Activated T-cell treated with anti-CD3 and anti-CD28 coated beads, Interleukin-2, amount 50 U/mL, for 24 hours (primary cell): ENCODE measurements around the gene VNN1.

Experiments
- DNase-seq: peaks from one replicate; pipeline ENCODE4 v3.0.0-alpha.2; 2020
- H3K27ac Mint-ChIP-seq: 2 replicates; pipeline ENCODE4 v1.8.0; 2020; ENCODE audit warnings: mild to moderate bottlenecking, mixed read lengths
- H3K27me3 Mint-ChIP-seq: 2 replicates; pipeline ENCODE4 v1.8.0; 2020; ENCODE audit warnings: mixed read lengths
- H3K36me3 Mint-ChIP-seq: 2 replicates; pipeline ENCODE4 v1.8.0; 2020; ENCODE audit warnings: low read depth, mixed read lengths
- H3K4me1 Mint-ChIP-seq: 2 replicates; pipeline ENCODE4 v1.8.0; 2020; ENCODE audit warnings: low read depth, mixed read lengths
- H3K4me3 Mint-ChIP-seq: 2 replicates; pipeline ENCODE4 v1.8.0; 2020; ENCODE audit warnings: mild to moderate bottlenecking, moderate library complexity, mixed read lengths
- H3K9me3 Mint-ChIP-seq: 2 replicates; pipeline ENCODE4 v1.8.0; 2020; ENCODE audit warnings: mixed read lengths

VNN1 gene, protein sequence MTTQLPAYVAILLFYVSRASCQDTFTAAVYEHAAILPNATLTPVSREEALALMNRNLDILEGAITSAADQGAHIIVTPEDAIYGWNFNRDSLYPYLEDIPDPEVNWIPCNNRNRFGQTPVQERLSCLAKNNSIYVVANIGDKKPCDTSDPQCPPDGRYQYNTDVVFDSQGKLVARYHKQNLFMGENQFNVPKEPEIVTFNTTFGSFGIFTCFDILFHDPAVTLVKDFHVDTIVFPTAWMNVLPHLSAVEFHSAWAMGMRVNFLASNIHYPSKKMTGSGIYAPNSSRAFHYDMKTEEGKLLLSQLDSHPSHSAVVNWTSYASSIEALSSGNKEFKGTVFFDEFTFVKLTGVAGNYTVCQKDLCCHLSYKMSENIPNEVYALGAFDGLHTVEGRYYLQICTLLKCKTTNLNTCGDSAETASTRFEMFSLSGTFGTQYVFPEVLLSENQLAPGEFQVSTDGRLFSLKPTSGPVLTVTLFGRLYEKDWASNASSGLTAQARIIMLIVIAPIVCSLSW

DNA sequence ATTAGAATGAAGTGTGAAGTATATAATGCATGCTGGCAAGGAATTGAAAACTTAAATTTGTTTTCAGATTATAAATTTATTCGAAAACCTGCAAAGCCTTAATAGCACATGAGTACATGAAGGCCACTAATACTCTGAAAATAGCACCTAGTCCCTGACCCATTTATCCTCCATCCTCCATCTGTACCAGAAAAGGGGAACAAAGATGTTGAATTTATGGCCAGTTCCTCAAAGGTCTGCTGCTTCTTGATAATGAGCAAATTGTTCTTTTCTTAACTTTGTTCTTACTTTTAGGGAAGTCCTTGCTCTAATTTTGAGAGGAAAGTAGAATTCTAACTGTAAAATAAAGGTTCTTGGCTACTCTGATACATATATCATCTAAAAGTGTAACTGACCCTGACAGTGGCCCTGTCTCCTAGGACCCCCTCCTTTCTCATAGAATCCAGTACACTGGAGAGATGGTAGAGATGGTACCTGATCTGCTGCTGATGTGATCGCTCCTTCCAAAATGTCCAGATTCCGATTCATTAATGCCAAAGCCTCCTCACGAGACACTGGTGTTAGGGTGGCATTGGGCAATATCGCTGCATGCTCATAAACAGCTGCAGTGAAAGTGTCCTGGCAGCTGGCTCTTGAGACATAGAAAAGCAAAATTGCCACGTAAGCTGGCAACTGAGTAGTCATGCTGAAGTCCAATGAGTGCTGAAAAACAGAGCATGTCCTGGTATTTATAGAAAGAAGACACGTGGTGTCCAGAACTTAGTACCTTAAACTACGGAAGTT, at the start of gene VNN1:
VNN1 (minus strand) TSS at position 704 of the 783 bp plus-strand sequence; CDS start at position 684, 20 bp downstream.
- Mint-ChIP-seq H3K27ac (no peak within 1 kb of the TSS), H3K9me3 (no peaks in the 10 kb centered on the region), H3K4me3 (no peak within 1 kb of the TSS)

GRCh38 chr6:132763269-132763668, 49.4 kb upstream of the VNN1 start:
- Mint-ChIP-seq H3K27ac (peak overlapping the region; percentile 84), H3K4me3 (peak overlapping the region; percentile 73), H3K9me3 (no peaks in the 10 kb centered on the region), H3K27me3 (no peaks in the 10 kb centered on the region), H3K36me3 (peaks cover 6% of the 10 kb centered on the region), H3K4me1 (peaks cover 46% of the 10 kb centered on the region)
- peak; percentile 46 for DNase-seq

More for the DNA sequence above, at the start of gene VNN1:
- Mint-ChIP-seq H3K4me1 (no peaks in the 10 kb centered on the region), H3K36me3 (no peaks in the 10 kb centered on the region), H3K27me3 (peaks cover 29% of the 10 kb centered on the region)
- no peak for DNase-seq

DNA sequence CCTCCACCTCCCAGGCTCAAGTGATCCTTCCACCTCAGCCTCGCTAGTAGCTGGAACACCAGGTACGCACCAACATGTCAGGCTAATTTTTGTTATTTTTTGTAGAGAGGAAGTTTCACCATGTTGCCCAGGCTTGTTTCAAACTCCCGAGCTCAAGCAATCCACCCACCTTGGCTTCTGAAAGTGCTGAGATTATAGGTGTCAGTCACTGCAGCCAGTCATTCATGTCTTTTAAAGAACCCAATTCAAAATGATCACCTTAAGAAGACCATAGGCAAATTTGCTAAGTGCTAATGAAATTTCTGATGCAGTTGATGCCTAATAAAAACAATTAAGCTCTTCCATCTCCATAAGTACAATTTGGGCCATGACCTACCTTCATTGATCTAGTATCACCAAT, 46.4 kb upstream of the VNN1 start:
- peaks cover 10% of the 10 kb centered on the region for H3K36me3 Mint-ChIP-seq
- H3K4me1 Mint-ChIP-seq = peaks cover 46% of the 10 kb centered on the region
- no peaks in the 10 kb centered on the region for H3K27me3 Mint-ChIP-seq
- H3K27ac Mint-ChIP-seq = no peak overlapping the region
- no peak for DNase-seq
- H3K9me3 Mint-ChIP-seq = no peaks in the 10 kb centered on the region
- no peak overlapping the region for H3K4me3 Mint-ChIP-seq

DNA sequence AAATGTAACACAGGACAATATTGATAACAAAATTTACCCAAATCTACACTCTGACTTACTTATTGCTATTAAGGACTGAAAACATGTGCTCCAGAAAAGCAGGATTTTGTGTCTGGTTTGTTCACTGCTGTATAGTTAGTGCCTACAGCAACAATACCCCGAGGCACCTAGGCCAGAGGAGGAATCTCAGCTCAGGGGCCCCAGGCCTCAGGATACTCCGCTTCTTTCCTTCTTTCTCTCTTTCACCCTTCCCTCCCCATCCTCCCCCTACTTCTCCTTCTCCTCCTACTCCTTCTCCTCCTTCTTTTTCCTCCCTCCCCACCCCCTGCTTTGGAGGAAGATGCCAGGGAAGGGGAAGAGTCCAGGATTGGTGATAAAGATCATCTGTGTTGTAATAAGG, 44.8 kb upstream of the VNN1 start:
- Mint-ChIP-seq H3K27me3 (no peaks in the 10 kb centered on the region), H3K4me1 (peaks cover 33% of the 10 kb centered on the region), H3K4me3 (no peak overlapping the region), H3K36me3 (peaks cover 17% of the 10 kb centered on the region), H3K9me3 (no peaks in the 10 kb centered on the region), H3K27ac (no peak overlapping the region)
- DNase-seq = no peak

- Mint-ChIP-seq H3K4me1 (peaks cover 26% of the 10 kb centered on the region), H3K4me3 (no peak overlapping the region), H3K36me3 (peaks cover 50% of the 10 kb centered on the region), H3K9me3 (no peaks in the 10 kb centered on the region), H3K27ac (no peak overlapping the region), H3K27me3 (no peaks in the 10 kb centered on the region)
- no peak for DNase-seq
These were observed 38.4 kb upstream of the VNN1 start for GRCh38 chr6:132752255-132752654.

- peaks cover 53% of the 10 kb centered on the region for H3K36me3 Mint-ChIP-seq
These were observed 38.0 kb upstream of the VNN1 start for GRCh38 chr6:132751828-132752227.

DNA sequence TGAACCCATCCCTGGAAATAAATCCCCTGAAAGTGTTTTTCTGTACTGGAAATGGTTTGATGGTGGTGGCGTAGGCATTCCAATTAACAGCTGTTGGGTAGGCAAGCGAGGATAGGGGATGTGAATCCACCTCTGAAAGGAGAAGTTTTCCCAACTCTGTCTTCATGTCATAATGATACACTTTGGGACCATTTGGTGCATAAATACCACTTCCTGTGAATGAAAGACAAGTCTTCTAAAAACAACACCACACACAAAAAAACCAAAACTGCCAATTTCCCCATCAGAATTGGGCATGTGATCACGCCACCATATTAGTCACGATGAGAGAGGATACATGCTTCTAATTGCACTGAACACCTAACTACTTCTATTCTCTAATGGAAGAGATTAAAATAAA, 37.5 kb upstream of the VNN1 start:
- Mint-ChIP-seq H3K9me3 (no peaks in the 10 kb centered on the region), H3K4me3 (no peak overlapping the region), H3K36me3 (peaks cover 59% of the 10 kb centered on the region), H3K4me1 (peaks cover 26% of the 10 kb centered on the region), H3K27ac (no peak overlapping the region), H3K27me3 (no peaks in the 10 kb centered on the region)
- no peak for DNase-seq

More at GRCh38 chr6:132751828-132752227, 38.0 kb upstream of the VNN1 start:
- Mint-ChIP-seq H3K27me3 (no peaks in the 10 kb centered on the region), H3K4me3 (no peak overlapping the region), H3K4me1 (peaks cover 26% of the 10 kb centered on the region), H3K9me3 (no peaks in the 10 kb centered on the region), H3K27ac (no peak overlapping the region)
- no peak for DNase-seq

DNA sequence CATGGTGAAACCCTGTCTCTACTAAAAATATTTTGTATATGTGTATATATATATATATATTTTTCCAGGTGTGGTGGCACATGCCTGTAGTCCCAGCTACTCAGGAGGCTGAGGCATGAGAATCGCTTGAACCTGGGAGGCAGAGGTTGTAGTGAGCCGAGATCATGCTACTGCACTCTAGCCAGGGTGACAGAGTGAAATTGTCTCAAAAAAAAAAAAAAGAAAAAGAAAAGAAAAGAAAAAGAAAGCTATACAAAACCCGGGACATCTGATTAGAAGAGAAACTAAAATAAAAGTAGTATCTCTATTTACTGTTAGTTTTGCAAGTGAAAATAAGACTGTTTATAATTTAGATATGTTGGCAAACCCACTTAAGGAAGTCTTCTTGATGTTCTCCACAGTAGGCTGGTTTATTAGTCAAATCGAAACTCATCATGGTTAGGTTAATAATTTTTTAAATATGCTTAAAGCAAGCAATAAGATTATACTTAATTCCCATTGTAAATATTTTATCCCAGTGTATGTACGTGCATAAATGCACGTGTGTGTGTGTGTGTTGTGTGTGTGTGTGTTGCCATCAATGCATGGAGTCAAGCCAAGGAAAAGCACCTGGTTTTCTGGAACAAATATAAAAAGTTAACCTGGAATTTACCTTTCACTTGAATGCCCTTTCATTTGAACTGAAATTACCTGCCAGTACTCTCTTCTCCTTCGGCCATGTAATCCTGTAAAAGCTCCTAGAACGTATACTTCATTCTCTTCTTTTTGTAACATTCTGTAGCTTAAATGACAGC, 36.8 kb upstream of the VNN1 start:
- Mint-ChIP-seq H3K27me3 (no peaks in the 10 kb centered on the region), H3K36me3 (peaks cover 62% of the 10 kb centered on the region), H3K9me3 (no peaks in the 10 kb centered on the region), H3K4me1 (peaks cover 26% of the 10 kb centered on the region), H3K27ac (no peak overlapping the region), H3K4me3 (no peak overlapping the region)
- no peak for DNase-seq

- Mint-ChIP-seq H3K36me3 (peaks cover 71% of the 10 kb centered on the region), H3K4me3 (no peak overlapping the region), H3K27me3 (no peaks in the 10 kb centered on the region), H3K4me1 (peaks cover 26% of the 10 kb centered on the region), H3K27ac (no peak overlapping the region), H3K9me3 (no peaks in the 10 kb centered on the region)
- no peak for DNase-seq
These were observed 35.3 kb upstream of the VNN1 start for GRCh38 chr6:132749111-132749510.

- H3K36me3 Mint-ChIP-seq = peaks cover 73% of the 10 kb centered on the region
- peaks cover 26% of the 10 kb centered on the region for H3K4me1 Mint-ChIP-seq
- DNase-seq = no peak
- no peaks in the 10 kb centered on the region for H3K27me3 Mint-ChIP-seq
- H3K4me3 Mint-ChIP-seq = no peak overlapping the region
- H3K9me3 Mint-ChIP-seq = peaks cover 5% of the 10 kb centered on the region
- H3K27ac Mint-ChIP-seq = no peak overlapping the region
These were observed 34.6 kb upstream of the VNN1 start for GRCh38 chr6:132748446-132748845.

DNA sequence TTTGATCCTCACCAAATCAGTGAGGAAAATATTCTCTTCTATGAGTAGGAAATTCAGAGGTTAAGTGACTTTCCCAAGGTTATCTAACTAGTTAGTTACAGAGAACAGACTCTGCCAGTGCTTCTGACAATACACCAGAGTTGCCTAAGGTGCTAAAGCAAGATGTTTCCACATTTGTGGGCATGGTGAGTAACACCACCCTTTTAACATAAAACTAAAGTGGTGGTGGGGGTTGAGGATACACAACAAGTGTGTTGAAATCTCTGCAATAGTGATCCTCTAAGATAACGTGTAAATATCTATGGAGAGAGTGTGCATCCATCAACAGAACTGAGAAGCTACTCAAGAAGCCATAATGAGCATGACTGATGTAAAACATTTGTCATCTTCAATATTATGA, 32.2 kb upstream of the VNN1 start:
- H3K4me3 Mint-ChIP-seq = no peak overlapping the region
- peaks cover 11% of the 10 kb centered on the region for H3K9me3 Mint-ChIP-seq
- DNase-seq = no peak
- H3K4me1 Mint-ChIP-seq = peaks cover 13% of the 10 kb centered on the region
- H3K27ac Mint-ChIP-seq = no peak overlapping the region
- H3K36me3 Mint-ChIP-seq = peaks cover 73% of the 10 kb centered on the region
- H3K27me3 Mint-ChIP-seq = no peaks in the 10 kb centered on the region

- Mint-ChIP-seq H3K27me3 (no peaks in the 10 kb centered on the region), H3K4me3 (no peak overlapping the region), H3K27ac (no peak overlapping the region), H3K4me1 (no peaks in the 10 kb centered on the region), H3K36me3 (peaks cover 49% of the 10 kb centered on the region), H3K9me3 (peaks cover 21% of the 10 kb centered on the region)
- DNase-seq = no peak
These were observed 28.6 kb upstream of the VNN1 start for GRCh38 chr6:132742495-132742894.

- H3K36me3 Mint-ChIP-seq = peaks cover 40% of the 10 kb centered on the region
- H3K4me1 Mint-ChIP-seq = peaks cover 9% of the 10 kb centered on the region
- H3K4me3 Mint-ChIP-seq = no peak overlapping the region
These were observed 27.4 kb upstream of the VNN1 start for GRCh38 chr6:132741281-132741680.

DNA sequence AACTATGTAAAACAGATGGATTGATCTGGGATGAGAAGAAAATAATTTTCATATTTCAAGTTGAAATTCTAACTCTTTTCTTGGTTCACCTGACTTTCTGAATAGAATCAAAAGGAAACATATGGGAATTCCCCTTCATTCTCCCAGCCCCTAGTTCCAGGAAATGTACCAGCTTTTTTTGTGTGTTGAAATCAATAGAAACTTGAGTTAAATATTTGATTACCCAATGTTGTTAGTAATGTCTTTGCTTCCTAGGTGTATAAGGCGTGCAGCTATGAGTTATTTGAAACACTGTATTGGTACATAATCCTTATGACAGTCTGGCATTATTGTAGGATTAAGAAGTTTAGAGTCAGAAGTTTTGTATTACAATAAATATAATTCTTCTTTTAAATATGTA, 22.4 kb upstream of the VNN1 start:
- Mint-ChIP-seq H3K9me3 (peaks cover 11% of the 10 kb centered on the region), H3K4me3 (no peak overlapping the region)

More at GRCh38 chr6:132741281-132741680, 27.4 kb upstream of the VNN1 start:
- Mint-ChIP-seq H3K27me3 (no peaks in the 10 kb centered on the region), H3K9me3 (peaks cover 21% of the 10 kb centered on the region), H3K27ac (no peak overlapping the region)
- DNase-seq = no peak

More for the DNA sequence above, 22.4 kb upstream of the VNN1 start:
- no peak for DNase-seq
- Mint-ChIP-seq H3K27me3 (no peaks in the 10 kb centered on the region), H3K4me1 (peaks cover 17% of the 10 kb centered on the region), H3K27ac (no peak overlapping the region), H3K36me3 (peaks cover 4% of the 10 kb centered on the region)
